Tibial artery (tissue), 4 donors: Measurements from ENCODE around the gene MAPK8IP2.
A peak's percentile ranks its signal among the peaks of the same experiment; 100 is the strongest.
"Not testable (repeated sequence)": the region's sequence is repeated elsewhere in the genome, so short reads cannot be mapped to it uniquely, and the experiment has no call there.

Source experiments
- DNase-seq, 2 donors: peaks; one replicate each; pipeline ENCODE4 v3.0.0-alpha.2; 2019
- H3K27ac ChIP-seq, 2 donors: fragments of 200-600 bp; sonication (generic) in 1 of 2; 1 replicate in 1 of 2; 2 replicates in 1 of 2; pipeline ENCODE4 v1.5.1; 2018 to 2019; ENCODE audit warnings: mild to moderate bottlenecking in 1 of 2
- H3K27me3 ChIP-seq, 2 donors: fragments of 200-600 bp; sonication (generic) in 1 of 2; one replicate each; pipeline versions ENCODE4 v1.5.1 to v1.6.0; 2016 to 2019
- H3K36me3 ChIP-seq, 3 donors: fragments of 200-600 bp; sonication (generic) in 2 of 3; one replicate each; pipeline ENCODE4 v1.5.1; 2016 to 2019; ENCODE audit warnings: mild to moderate bottlenecking in 2 of 3
- H3K4me1 ChIP-seq, 4 donors: fragments of 200-600 bp; sonication (generic) in 2 of 4; 1 replicate in 3 of 4; 2 replicates in 1 of 4; pipeline ENCODE4 v1.5.1; 2016 to 2019
- H3K4me3 ChIP-seq, 2 donors: fragments of 200-600 bp; sonication (generic) in 1 of 2; 1 replicate in 1 of 2; 2 replicates in 1 of 2; pipeline ENCODE4 v1.5.1; 2018 to 2019; ENCODE audit warnings: mild to moderate bottlenecking in 2 of 2
- H3K9me3 ChIP-seq, 3 donors: fragments of 200-600 bp; sonication (generic) in 1 of 3; one replicate each; pipeline ENCODE4 v1.5.1; 2016 to 2019
- CTCF ChIP-seq, 2 experiments: fragments of 200-600 bp in 1 of 2; fragments of 450-650 bp in 1 of 2; IDR thresholded peaks; one replicate each; pipeline ENCODE4 v1.5.1; 2017 to 2019; ENCODE audit warnings: antibody characterized with exemption in 2 of 2, mild to moderate bottlenecking in 1 of 2, moderate library complexity in 1 of 2
- intact Hi-C: fragments of 100-400 bp; cut with DNase I; formaldehyde crosslinking; loops from one replicate; pipeline ENCODE4 v1.15.0; 2023; ENCODE audit warnings: low total_unique reads

The MAPK8IP2 gene

GRCh38 chr22:50605613-50606074 is 5.1 kb downstream of the MAPK8IP2 start:
- no peaks in the 10 kb centered on the region for H3K36me3 ChIP-seq
- H3K4me3 ChIP-seq = no peak overlapping the region
- no peak for DNase-seq
- no peak overlapping the region for H3K27ac ChIP-seq
- peaks cover 5 to 93% of the 10 kb centered on the region in 2 donors for H3K27me3 ChIP-seq
- intact Hi-C loops = no loop called here
- H3K4me1 ChIP-seq = peaks cover 0 to 8% (median 5%) of the 10 kb centered on the region in 4 donors
- TF ChIP-seq CTCF (IDR thresholded peaks at IDR 0.05) = no peak
- no peaks in the 10 kb centered on the region for H3K9me3 ChIP-seq

GRCh38 chr22:50606165-50606945 is 5.8 kb downstream of the MAPK8IP2 start:
- TF ChIP-seq CTCF (IDR thresholded peaks at IDR 0.05) = no peak

GRCh38 chr22:50606946-50607658 is 6.5 kb downstream of the MAPK8IP2 start:
- Histone ChIP-seq H3K9me3 (no peaks in the 10 kb centered on the region), H3K27ac (no peak overlapping the region), H3K36me3 (no peaks in the 10 kb centered on the region), H3K27me3 (peaks cover 0 to 95% of the 10 kb centered on the region in 2 donors), H3K4me3 (no peak overlapping the region), H3K4me1 (no peaks in the 10 kb centered on the region)
- intact Hi-C loops = no loop called here
- DNase-seq = peak in 1 of 2 donors; percentile 28
- TF ChIP-seq CTCF (IDR thresholded peaks at IDR 0.05) = no peak

More at GRCh38 chr22:50606165-50606945, 5.8 kb downstream of the MAPK8IP2 start:
- intact Hi-C loops = no loop called here
- Histone ChIP-seq H3K4me3 (no peak overlapping the region), H3K36me3 (no peaks in the 10 kb centered on the region), H3K27me3 (peaks cover under 1 to 94% of the 10 kb centered on the region in 2 donors), H3K27ac (no peak overlapping the region), H3K9me3 (no peaks in the 10 kb centered on the region), H3K4me1 (peaks cover 0 to 1% (median 0%) of the 10 kb centered on the region in 4 donors)
- DNase-seq = no peak

GRCh38 chr22:50607659-50608020 is 7.0 kb downstream of the MAPK8IP2 start:
- Histone ChIP-seq H3K27ac (no peak overlapping the region), H3K36me3 (no peaks in the 10 kb centered on the region), H3K9me3 (no peaks in the 10 kb centered on the region), H3K27me3 (peaks cover 0 to 95% of the 10 kb centered on the region in 2 donors), H3K4me3 (no peak overlapping the region), H3K4me1 (no peaks in the 10 kb centered on the region)
- intact Hi-C loops = no loop called here
- peak in 1 of 2 donors; percentile 53 for DNase-seq
- no peak for TF ChIP-seq CTCF (IDR thresholded peaks at IDR 0.05)

- H3K36me3 ChIP-seq, H3K27ac ChIP-seq, H3K4me1 ChIP-seq, H3K9me3 ChIP-seq, intact Hi-C loops, H3K4me3 ChIP-seq: not testable (repeated sequence)
- H3K27me3 ChIP-seq = peaks cover 0 to 95% of the 10 kb centered on the region in 2 donors
- peak in 1 of 2 donors; percentile 39 for DNase-seq
Measured at GRCh38 chr22:50608058-50608840, 7.7 kb downstream of the MAPK8IP2 start.
